ENCODE measurements around the gene EXD3. TPM values are rescaled to one million over a fixed set of nuclear protein-coding genes. Genes with fewer than 3 reads are reported as not detected.
A peak's percentile ranks its signal among the peaks of the same experiment; 100 is the strongest.

Gene EXD3
- total and polyA plus RNA-seq, 9 of the 15 experiments (the other 6 are each of a cell fraction or from before 2014, with no cell fraction given), result 0.29 to 12.5 (median 3.9) TPM

DNA sequence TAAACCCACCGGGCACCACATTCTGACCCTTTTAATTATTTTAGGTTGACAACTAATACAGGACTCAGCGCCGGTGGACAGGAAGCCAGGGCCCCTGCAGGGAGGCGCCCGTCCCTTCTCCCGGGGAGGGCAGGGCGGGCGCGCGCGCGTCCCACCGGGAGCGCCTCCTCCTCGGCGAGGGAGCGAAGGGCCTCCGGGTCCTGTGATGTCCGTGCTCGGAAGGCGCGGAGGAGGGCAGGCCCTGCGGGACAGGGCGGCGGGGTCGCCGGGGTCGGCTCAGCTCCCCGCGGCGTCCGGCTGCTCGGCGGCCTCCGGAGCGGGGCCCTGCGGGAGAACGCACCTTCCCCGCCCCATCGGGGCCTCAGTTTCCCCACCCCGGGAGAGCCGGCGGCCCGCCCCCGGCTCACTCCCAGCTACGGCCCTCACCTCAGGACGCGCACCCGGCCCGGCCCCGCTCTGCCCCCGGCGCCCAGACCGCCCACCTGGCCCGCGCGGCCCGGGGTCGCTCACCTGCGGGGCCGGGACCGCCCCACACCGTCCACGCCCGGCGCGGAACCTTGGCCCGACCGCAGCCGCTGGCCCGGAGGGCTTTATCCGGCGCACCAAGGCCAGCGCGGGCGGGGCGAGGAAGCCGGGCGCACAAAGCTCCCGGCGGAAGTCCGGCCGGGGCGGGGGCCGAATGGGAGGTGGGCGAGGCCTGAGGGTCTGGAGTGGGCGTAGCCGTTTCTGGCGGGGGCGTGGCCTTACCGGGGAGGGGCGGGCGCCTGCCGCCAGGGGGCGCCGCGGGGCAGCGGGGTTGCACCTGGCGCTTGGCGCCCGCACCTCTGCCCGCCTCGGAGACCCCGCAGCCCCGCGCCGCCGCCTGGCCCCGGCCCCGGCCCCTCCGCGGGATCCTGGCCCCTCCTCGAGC is at the start of gene EXD3, which contains the start of gene NOXA1 (continued):
- TF ChIP-seq GABPA (tag; conservative IDR thresholded peaks at IDR 0.05; ENCODE audit: low read depth) (peak; percentile 100), NR2C1 (IDR thresholded peaks at IDR 0.05) (no peak), NR2C1 (tag; IDR thresholded peaks at IDR 0.05) (no peak), TBP (optimal IDR thresholded peaks at IDR 0.05; ENCODE audit: low read depth, low read length) (peak; percentile 70), POLR2AphosphoS5 (IDR thresholded peaks at IDR 0.05; ENCODE audit: control insufficient read depth, insufficient read depth, low read depth, low read length) (peak; percentile 68; the same call in 1 of the 2 replicates), PCBP1 (IDR thresholded peaks at IDR 0.05; ENCODE audit: low read depth, low read length, poor library complexity, severe bottlenecking) (peak; percentile 5), ZNF23 (CRISPR knock-in tag; IDR thresholded peaks at IDR 0.05) (no peak), RAD21 (CRISPR knock-in tag; conservative IDR thresholded peaks at IDR 0.05 in 1 of 2, IDR thresholded peaks at IDR 0.05 in 1 of 2) (peak; percentile 50 to 60), NR2C2 (CRISPR knock-in tag; IDR thresholded peaks at IDR 0.05) (0 out of 2 replicates have a peak, but pooled peaks have one; percentile 40), NR2C2 (tag; IDR thresholded peaks at IDR 0.05) (peak; percentile 79), SLC30A9 (CRISPR knock-in tag; IDR thresholded peaks at IDR 0.05) (peak; percentile 70; the same call in 1 of the 2 replicates), ZNF766 (CRISPR knock-in tag; conservative IDR thresholded peaks at IDR 0.05) (peak; percentile 45; the same call in 1 of the 2 replicates), HSF4 (CRISPR knock-in tag; IDR thresholded peaks at IDR 0.05; ENCODE audit: borderline replicate concordance) (0 out of 2 replicates have a peak, but pooled peaks have one; percentile 37), NFATC3 (IDR thresholded peaks at IDR 0.05) (no peak), PTRF (tag; IDR thresholded peaks at IDR 0.05) (no peak), BCOR (IDR thresholded peaks at IDR 0.05) (0 out of 2 replicates have a peak, but pooled peaks have one; percentile 10), ZNF263 (CRISPR knock-in tag; IDR thresholded peaks at IDR 0.05; ENCODE audit: borderline replicate concordance) (peak; percentile 67; the same call in 1 of the 2 replicates), SAFB (IDR thresholded peaks at IDR 0.05; ENCODE audit: borderline replicate concordance, low read depth, low read length) (peak; percentile 79), ZSCAN32 (CRISPR knock-in tag; IDR thresholded peaks at IDR 0.05) (no peak)
- TF ChIP-seq, protein P1, sequence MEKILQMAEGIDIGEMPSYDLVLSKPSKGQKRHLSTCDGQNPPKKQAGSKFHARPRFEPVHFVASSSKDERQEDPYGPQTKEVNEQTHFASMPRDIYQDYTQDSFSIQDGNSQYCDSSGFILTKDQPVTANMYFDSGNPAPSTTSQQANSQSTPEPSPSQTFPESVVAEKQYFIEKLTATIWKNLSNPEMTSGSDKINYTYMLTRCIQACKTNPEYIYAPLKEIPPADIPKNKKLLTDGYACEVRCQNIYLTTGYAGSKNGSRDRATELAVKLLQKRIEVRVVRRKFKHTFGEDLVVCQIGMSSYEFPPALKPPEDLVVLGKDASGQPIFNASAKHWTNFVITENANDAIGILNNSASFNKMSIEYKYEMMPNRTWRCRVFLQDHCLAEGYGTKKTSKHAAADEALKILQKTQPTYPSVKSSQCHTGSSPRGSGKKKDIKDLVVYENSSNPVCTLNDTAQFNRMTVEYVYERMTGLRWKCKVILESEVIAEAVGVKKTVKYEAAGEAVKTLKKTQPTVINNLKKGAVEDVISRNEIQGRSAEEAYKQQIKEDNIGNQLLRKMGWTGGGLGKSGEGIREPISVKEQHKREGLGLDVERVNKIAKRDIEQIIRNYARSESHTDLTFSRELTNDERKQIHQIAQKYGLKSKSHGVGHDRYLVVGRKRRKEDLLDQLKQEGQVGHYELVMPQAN (IDR thresholded peaks at IDR 0.05; ENCODE audit: borderline replicate concordance), result no peak
- TF ChIP-seq, protein P2, sequence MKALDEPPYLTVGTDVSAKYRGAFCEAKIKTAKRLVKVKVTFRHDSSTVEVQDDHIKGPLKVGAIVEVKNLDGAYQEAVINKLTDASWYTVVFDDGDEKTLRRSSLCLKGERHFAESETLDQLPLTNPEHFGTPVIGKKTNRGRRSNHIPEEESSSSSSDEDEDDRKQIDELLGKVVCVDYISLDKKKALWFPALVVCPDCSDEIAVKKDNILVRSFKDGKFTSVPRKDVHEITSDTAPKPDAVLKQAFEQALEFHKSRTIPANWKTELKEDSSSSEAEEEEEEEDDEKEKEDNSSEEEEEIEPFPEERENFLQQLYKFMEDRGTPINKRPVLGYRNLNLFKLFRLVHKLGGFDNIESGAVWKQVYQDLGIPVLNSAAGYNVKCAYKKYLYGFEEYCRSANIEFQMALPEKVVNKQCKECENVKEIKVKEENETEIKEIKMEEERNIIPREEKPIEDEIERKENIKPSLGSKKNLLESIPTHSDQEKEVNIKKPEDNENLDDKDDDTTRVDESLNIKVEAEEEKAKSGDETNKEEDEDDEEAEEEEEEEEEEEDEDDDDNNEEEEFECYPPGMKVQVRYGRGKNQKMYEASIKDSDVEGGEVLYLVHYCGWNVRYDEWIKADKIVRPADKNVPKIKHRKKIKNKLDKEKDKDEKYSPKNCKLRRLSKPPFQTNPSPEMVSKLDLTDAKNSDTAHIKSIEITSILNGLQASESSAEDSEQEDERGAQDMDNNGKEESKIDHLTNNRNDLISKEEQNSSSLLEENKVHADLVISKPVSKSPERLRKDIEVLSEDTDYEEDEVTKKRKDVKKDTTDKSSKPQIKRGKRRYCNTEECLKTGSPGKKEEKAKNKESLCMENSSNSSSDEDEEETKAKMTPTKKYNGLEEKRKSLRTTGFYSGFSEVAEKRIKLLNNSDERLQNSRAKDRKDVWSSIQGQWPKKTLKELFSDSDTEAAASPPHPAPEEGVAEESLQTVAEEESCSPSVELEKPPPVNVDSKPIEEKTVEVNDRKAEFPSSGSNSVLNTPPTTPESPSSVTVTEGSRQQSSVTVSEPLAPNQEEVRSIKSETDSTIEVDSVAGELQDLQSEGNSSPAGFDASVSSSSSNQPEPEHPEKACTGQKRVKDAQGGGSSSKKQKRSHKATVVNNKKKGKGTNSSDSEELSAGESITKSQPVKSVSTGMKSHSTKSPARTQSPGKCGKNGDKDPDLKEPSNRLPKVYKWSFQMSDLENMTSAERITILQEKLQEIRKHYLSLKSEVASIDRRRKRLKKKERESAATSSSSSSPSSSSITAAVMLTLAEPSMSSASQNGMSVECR (CRISPR knock-in tag; IDR thresholded peaks at IDR 0.05), result peak; percentile 67; the same call in 1 of the 2 replicates
